ENCODE results near the gene NSRP1.
"Not testable (repeated sequence)": the region's sequence is repeated elsewhere in the genome, so short reads cannot be mapped to it uniquely, and the experiment has no call there.

DNA sequence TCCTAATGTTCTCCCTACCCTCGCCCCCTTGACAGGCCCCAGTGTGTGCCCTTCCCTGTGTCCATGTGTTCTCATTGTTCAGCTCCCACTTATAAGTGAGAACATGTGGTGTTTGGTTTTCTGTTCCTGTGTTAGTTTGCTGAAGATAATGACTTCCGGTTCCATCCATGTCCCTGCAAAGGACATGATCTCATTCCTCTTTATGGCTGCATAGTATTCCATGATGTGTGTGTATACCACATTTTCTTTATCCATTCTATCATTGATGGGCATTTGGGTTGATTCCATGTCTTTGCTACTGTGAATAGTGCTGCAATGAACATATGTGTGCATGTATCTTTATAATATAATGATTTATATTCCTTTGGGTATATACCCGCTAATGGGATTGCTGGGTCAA, 29.2 kb upstream of the NSRP1 start:
- TF ChIP-seq, protein P1, sequence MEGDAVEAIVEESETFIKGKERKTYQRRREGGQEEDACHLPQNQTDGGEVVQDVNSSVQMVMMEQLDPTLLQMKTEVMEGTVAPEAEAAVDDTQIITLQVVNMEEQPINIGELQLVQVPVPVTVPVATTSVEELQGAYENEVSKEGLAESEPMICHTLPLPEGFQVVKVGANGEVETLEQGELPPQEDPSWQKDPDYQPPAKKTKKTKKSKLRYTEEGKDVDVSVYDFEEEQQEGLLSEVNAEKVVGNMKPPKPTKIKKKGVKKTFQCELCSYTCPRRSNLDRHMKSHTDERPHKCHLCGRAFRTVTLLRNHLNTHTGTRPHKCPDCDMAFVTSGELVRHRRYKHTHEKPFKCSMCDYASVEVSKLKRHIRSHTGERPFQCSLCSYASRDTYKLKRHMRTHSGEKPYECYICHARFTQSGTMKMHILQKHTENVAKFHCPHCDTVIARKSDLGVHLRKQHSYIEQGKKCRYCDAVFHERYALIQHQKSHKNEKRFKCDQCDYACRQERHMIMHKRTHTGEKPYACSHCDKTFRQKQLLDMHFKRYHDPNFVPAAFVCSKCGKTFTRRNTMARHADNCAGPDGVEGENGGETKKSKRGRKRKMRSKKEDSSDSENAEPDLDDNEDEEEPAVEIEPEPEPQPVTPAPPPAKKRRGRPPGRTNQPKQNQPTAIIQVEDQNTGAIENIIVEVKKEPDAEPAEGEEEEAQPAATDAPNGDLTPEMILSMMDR (conservative IDR thresholded peaks at IDR 0.05; ENCODE audit: low read depth, low read length): not testable (repeated sequence)
- not testable (repeated sequence) for TF ChIP-seq RFX5 (IDR thresholded peaks at IDR 0.05; ENCODE audit: low read depth, low read length); SMC3 (IDR thresholded peaks at IDR 0.05; ENCODE audit: low read depth, low read length); POLR2A (IDR thresholded peaks at IDR 0.05; ENCODE audit: low read depth, low read length); CHD1 (IDR thresholded peaks at IDR 0.05; ENCODE audit: low read depth, low read length); FOS (IDR thresholded peaks at IDR 0.05; ENCODE audit: low read depth, low read length); RAD21 (IDR thresholded peaks at IDR 0.05; ENCODE audit: low read length); BHLHE40 (IDR thresholded peaks at IDR 0.05; ENCODE audit: low read depth, low read length); RCOR1 (IDR thresholded peaks at IDR 0.05; ENCODE audit: insufficient replicate concordance, low read length); MAZ (IDR thresholded peaks at IDR 0.05; ENCODE audit: borderline replicate concordance, low read depth, low read length); CEBPB (IDR thresholded peaks at IDR 0.05; ENCODE audit: low read depth, low read length); MAFK (IDR thresholded peaks at IDR 0.05; ENCODE audit: low read depth, low read length)
- TF ChIP-seq, protein P2, sequence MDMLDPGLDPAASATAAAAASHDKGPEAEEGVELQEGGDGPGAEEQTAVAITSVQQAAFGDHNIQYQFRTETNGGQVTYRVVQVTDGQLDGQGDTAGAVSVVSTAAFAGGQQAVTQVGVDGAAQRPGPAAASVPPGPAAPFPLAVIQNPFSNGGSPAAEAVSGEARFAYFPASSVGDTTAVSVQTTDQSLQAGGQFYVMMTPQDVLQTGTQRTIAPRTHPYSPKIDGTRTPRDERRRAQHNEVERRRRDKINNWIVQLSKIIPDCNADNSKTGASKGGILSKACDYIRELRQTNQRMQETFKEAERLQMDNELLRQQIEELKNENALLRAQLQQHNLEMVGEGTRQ (IDR thresholded peaks at IDR 0.05; ENCODE audit: low read depth, low read length): not testable (repeated sequence)
- TF ChIP-seq, protein P3, sequence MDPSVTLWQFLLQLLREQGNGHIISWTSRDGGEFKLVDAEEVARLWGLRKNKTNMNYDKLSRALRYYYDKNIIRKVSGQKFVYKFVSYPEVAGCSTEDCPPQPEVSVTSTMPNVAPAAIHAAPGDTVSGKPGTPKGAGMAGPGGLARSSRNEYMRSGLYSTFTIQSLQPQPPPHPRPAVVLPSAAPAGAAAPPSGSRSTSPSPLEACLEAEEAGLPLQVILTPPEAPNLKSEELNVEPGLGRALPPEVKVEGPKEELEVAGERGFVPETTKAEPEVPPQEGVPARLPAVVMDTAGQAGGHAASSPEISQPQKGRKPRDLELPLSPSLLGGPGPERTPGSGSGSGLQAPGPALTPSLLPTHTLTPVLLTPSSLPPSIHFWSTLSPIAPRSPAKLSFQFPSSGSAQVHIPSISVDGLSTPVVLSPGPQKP (IDR thresholded peaks at IDR 0.05; ENCODE audit: borderline replicate concordance, low read depth, low read length): not testable (repeated sequence)

All from IMR-90 (cell line).